HFFc6 (cell line): ENCODE measurements around the gene ADAMTS15. TPM values are rescaled to one million over a fixed set of nuclear protein-coding genes. Genes with fewer than 3 reads are reported as not detected.

Experiments
- DNase-seq: peaks from one replicate; pipeline ENCODE4 v3.0.0-alpha.2; 2018
- H3K27ac Mint-ChIP-seq: 2 replicates; pipeline ENCODE4 v1.8.0; 2020; ENCODE audit warnings: mild to moderate bottlenecking, mixed read lengths
- H3K27me3 Mint-ChIP-seq: 2 replicates; pipeline ENCODE4 v1.8.0; 2021; ENCODE audit warnings: mild to moderate bottlenecking, moderate library complexity, mixed read lengths; ENCODE audit not compliant: insufficient read depth
- H3K36me3 Mint-ChIP-seq: 2 replicates; pipeline ENCODE4 v1.8.0; 2021; ENCODE audit warnings: low read depth, mixed read lengths
- H3K4me1 Mint-ChIP-seq: 2 replicates; pipeline ENCODE4 v1.8.0; 2020; ENCODE audit warnings: low read depth, mixed read lengths
- H3K4me3 Mint-ChIP-seq: 2 replicates; pipeline ENCODE4 v1.8.0; 2020; ENCODE audit warnings: mild to moderate bottlenecking, moderate library complexity, mixed read lengths
- H3K9me3 Mint-ChIP-seq: 2 replicates; pipeline ENCODE4 v1.8.0; 2020; ENCODE audit warnings: mild to moderate bottlenecking, mixed read lengths
- CTCF ChIP-seq: fragments of 200-600 bp; sonication (generic); IDR thresholded peaks from 2 replicates; pipeline ENCODE4 v1.5.0; 2021; ENCODE audit warnings: antibody characterized with exemption, mild to moderate bottlenecking
- total RNA-seq, 6 experiments: library from RNA; stranded (reverse); fragmentation: NEBNext Ultra II Directional; extraction: Animal tissue kit (Norgen Biotek cat#: 25700); gene quantifications; 2 replicates in 1 of 6; 3 replicates in 5 of 6; pipeline ENCODE4 v1.2.3, GENCODE V29; 2021

ADAMTS15 gene
- total RNA-seq, 6 experiments from 2014 or later: 0.21 to 1.1 (median 0.94) TPM

DNA sequence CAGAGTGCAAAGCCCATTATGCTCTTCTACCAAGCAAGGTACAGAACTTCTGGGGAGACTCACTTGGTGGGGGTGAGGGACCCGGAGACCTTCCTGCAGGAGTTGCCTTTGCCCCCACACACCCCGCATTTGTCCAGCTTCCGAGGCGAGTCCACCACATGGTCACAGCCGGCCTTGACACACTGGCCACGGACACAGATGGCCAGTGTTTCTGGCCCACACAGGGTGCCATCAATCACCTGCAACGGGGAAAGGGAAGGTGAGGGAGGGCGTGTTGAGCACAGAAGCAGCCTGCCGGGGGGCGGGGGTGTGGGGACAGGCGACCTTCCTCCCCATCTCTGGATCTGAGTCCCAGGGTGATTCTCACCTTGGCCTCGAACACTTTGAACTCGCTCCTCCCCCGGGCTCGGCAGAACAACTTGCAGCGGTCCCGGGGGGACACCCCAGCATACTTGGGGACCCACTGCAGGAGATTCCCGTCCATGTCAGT, 40.0 kb upstream of the ADAMTS15 start:
- peaks cover 15% of the 10 kb centered on the region for H3K27me3 Mint-ChIP-seq
- no peak for DNase-seq

DNA sequence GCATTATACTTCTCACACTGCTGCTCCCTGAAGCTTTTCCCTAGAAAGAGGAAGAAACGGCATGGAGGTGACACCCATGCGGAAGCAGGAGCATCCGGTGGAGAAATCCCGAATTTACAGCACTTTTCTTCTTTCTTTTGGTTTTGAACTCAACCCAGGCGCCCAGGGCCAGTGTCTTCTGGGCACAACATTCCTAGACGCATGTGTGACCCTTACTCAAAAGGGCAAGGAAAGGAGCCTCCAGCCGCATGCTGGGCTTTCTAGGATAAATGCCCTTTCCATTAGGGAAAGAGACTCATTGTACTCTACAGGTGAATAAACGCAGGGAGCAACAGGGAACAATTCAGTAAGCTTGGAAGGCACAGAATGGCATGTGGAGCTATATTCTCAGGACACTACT, 39.5 kb upstream of the ADAMTS15 start:
- no peak for TF ChIP-seq CTCF
- Mint-ChIP-seq H3K36me3 (no peaks in the 10 kb centered on the region), H3K4me3 (no peak overlapping the region), H3K27me3 (peaks cover 15% of the 10 kb centered on the region), H3K9me3 (no peaks in the 10 kb centered on the region), H3K27ac (no peak overlapping the region), H3K4me1 (peaks cover 42% of the 10 kb centered on the region)
- DNase-seq: no peak

More for the DNA sequence above, 40.0 kb upstream of the ADAMTS15 start:
- Mint-ChIP-seq H3K9me3 (no peaks in the 10 kb centered on the region), H3K27ac (peak overlapping the region; percentile 47), H3K4me1 (peaks cover 42% of the 10 kb centered on the region), H3K4me3 (peak overlapping the region; percentile 26), H3K36me3 (no peaks in the 10 kb centered on the region)
- no peak for TF ChIP-seq CTCF

GRCh38 chr11:130409594-130410388, 38.7 kb upstream of the ADAMTS15 start:
- Mint-ChIP-seq H3K4me1 (peaks cover 45% of the 10 kb centered on the region), H3K36me3 (no peaks in the 10 kb centered on the region), H3K27me3 (peaks cover 16% of the 10 kb centered on the region), H3K4me3 (no peak overlapping the region), H3K9me3 (no peaks in the 10 kb centered on the region), H3K27ac (no peak overlapping the region)
- TF ChIP-seq CTCF: no peak
- no peak for DNase-seq

- no peak overlapping the region for H3K4me3 Mint-ChIP-seq
- no peaks in the 10 kb centered on the region for H3K36me3 Mint-ChIP-seq
- no peaks in the 10 kb centered on the region for H3K9me3 Mint-ChIP-seq
- peaks cover 45% of the 10 kb centered on the region for H3K4me1 Mint-ChIP-seq
- peaks cover 15% of the 10 kb centered on the region for H3K27me3 Mint-ChIP-seq
- TF ChIP-seq CTCF: no peak
- H3K27ac Mint-ChIP-seq: no peak overlapping the region
- no peak for DNase-seq
Measured at GRCh38 chr11:130411223-130411622, 37.2 kb upstream of the ADAMTS15 start.

DNA sequence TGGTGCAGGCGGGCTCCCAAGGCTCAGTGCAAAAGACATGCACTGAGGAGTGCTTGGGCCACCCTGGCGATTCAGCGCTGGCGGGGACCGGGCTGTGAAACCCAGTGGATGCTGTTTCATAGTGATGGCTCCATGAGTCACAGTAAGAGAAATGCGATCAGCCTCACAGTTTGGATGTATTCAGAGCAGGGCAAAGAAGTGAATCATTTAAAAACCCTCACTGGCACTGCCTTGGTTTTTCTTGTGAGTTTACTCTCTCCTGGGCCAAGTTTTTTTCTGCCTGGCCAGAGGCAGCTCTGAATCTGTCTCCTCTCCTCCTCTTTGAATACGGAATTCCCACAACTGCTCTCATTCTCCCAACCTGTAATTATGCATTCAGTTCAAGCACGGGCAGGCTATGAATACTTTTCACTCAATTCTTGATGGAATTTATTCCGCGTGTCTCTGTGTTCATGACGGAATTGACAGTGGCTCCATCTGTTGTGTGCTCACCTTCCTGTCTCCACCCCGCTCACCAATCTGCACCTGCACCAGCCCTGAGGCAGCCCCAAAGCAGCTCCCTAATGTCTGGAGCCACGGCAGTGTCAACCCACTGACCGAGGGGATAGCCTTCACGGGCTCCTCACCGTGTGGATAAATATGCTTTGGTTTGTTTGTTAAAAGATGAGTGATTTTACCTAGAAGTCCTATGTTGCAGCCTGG, 34.9 kb upstream of the ADAMTS15 start:
- H3K27ac Mint-ChIP-seq: peak overlapping the region; percentile 49
- peaks cover 34% of the 10 kb centered on the region for H3K4me1 Mint-ChIP-seq
- peak; percentile 93 for DNase-seq
- TF ChIP-seq CTCF: no peak
- peaks cover 20% of the 10 kb centered on the region for H3K27me3 Mint-ChIP-seq
- H3K36me3 Mint-ChIP-seq: no peaks in the 10 kb centered on the region
- peak overlapping the region; percentile 10 for H3K4me3 Mint-ChIP-seq
- H3K9me3 Mint-ChIP-seq: no peaks in the 10 kb centered on the region
